K562 (cell line): ENCODE results near the gene PIH1D1. TPM values are rescaled to one million over a fixed set of nuclear protein-coding genes. Genes with fewer than 3 reads are reported as not detected.

Experiments
- BHLHE40 ChIP-seq: IDR thresholded peaks from 2 replicates; pipeline ENCODE4 v1.6.1; 2011; ENCODE audit warnings: low read length, improper control_type of control experiment
- CEBPG ChIP-seq, 3 experiments: fragments of 200-800 bp in 1 of 3; sonication (Bioruptor generic) in 1 of 3; sonication (generic) in 1 of 3; formaldehyde crosslinking in 1 of 3; IDR thresholded peaks in 2 of 3; conservative IDR thresholded peaks in 1 of 3; 2 replicates each; pipeline versions ENCODE4 v1.6.1 to v1.8.0; 2016 to 2022; ENCODE audit warnings: missing compliant biosample characterization in 2 of 3, missing genetic modification characterization in 2 of 3, mild to moderate bottlenecking in 1 of 3, missing genetic modification reagents in 1 of 3
- DMBX1 ChIP-seq: fragments of 250-450 bp; sonication (Bioruptor Pico); IDR thresholded peaks from 2 replicates; pipeline ENCODE4 v1.8.0; 2022; ENCODE audit warnings: inconsistent platforms, mild to moderate bottlenecking, moderate library complexity, borderline replicate concordance
- HMGN3 ChIP-seq: IDR thresholded peaks from 2 replicates; pipeline ENCODE4 v1.6.1; 2011; ENCODE audit warnings: borderline replicate concordance, low read depth, mild to moderate bottlenecking, mixed read lengths, low read length; ENCODE audit not compliant: insufficient read length; ENCODE audit errors: extremely low read depth
- ILK ChIP-seq: fragments of 450-650 bp; IDR thresholded peaks from 2 replicates; pipeline ENCODE4 v1.6.1; 2016; ENCODE audit warnings: missing genetic modification characterization, low read depth, mild to moderate bottlenecking, missing compliant biosample characterization, moderate library complexity, borderline replicate concordance
- KHSRP ChIP-seq: fragments of 450-650 bp; IDR thresholded peaks from 2 replicates; pipeline ENCODE4 v1.6.1; 2017
- MEIS2 ChIP-seq: fragments of 450-650 bp; IDR thresholded peaks from 2 replicates; pipeline ENCODE4 v1.6.1; 2014; ENCODE audit warnings: mild to moderate bottlenecking; ENCODE audit not compliant: partially characterized antibody
- POLR2A ChIP-seq: fragments of 450-650 bp; conservative IDR thresholded peaks from 2 replicates; pipeline ENCODE4 v1.6.1; 2016
- RBBP5 ChIP-seq: fragments of 200-600 bp; sonication (generic); IDR thresholded peaks from 2 replicates; pipeline ENCODE4 v1.6.1; 2012; ENCODE audit warnings: borderline replicate concordance, mild to moderate bottlenecking, low read length, control low read depth, inconsistent platforms; ENCODE audit not compliant: insufficient read depth, poor library complexity, severe bottlenecking
- SAFB2 ChIP-seq: fragments of 200-400 bp; formaldehyde crosslinking; IDR thresholded peaks from 2 replicates; pipeline ENCODE4 v1.6.1; 2018; ENCODE audit warnings: borderline replicate concordance, low read length, low read depth, moderate library complexity; ENCODE audit not compliant: severe bottlenecking
- SMARCC2 ChIP-seq: fragments of 450-650 bp; IDR thresholded peaks from 2 replicates; pipeline ENCODE4 v1.6.1; 2017; ENCODE audit warnings: antibody characterized with exemption, moderate library complexity, mild to moderate bottlenecking, low read depth
- ZKSCAN8 ChIP-seq: fragments of 200-800 bp; sonication (Bioruptor generic); IDR thresholded peaks from 2 replicates; pipeline ENCODE4 v1.6.1; 2016; ENCODE audit warnings: missing genetic modification characterization, missing compliant biosample characterization
- ZNF217 ChIP-seq: sonication (generic); formaldehyde crosslinking; IDR thresholded peaks from 2 replicates; pipeline ENCODE4 v1.8.0; 2022; ENCODE audit warnings: mild to moderate bottlenecking, missing genetic modification reagents
- ZNF76 ChIP-seq: fragments of 250-450 bp; sonication (Bioruptor Pico); IDR thresholded peaks from 2 replicates; pipeline ENCODE4 v1.4.0; 2020; ENCODE audit warnings: mild to moderate bottlenecking, moderate library complexity, borderline replicate concordance
- ZSCAN32 ChIP-seq: fragments of 450-650 bp; formaldehyde crosslinking; IDR thresholded peaks from 2 replicates; pipeline ENCODE4 v1.4.0; 2020; ENCODE audit warnings: mild to moderate bottlenecking, moderate library complexity
- polyA plus RNA-seq, 8 experiments: library from polyadenylated mRNA; depleted of rRNA in 4 of 8; stranded (reverse) in 5 of 8; unstranded in 3 of 8; fragments of >200 nt; fragmentation: Nextera tagmentation in 2 of 8; fragmentation: Illumina TruSeq in 1 of 8; extraction: Ambion mirVana in 2 of 8; extraction: Trizol in 1 of 8; gene quantifications; 2 replicates each; pipeline versions ENCODE4 v1.2.1 to v1.2.3, GENCODE V29; 2011 to 2014; ENCODE audit warnings: inconsistent platforms in 1 of 8, missing spikeins in 1 of 8
- total RNA-seq, 7 experiments: library from RNA; depleted of rRNA in 6 of 7; stranded (reverse); fragments of >200 nt in 6 of 7; fragmentation: Illumina TruSeq in 2 of 7; extraction: Trizol in 2 of 7; gene quantifications; 2 replicates each; pipeline versions ENCODE4 v1.2.1 to v1.2.3, GENCODE V29; 2011 to 2021; ENCODE audit warnings: low replicate concordance in 1 of 7
- TF ChIP-seq, protein P1 (sequence below): fragments of 450-650 bp; IDR thresholded peaks from 2 replicates; pipeline ENCODE4 v1.6.1; 2017; ENCODE audit warnings: antibody characterized with exemption
- TF ChIP-seq, protein P2 (sequence below): sonication (generic); formaldehyde crosslinking; IDR thresholded peaks from 2 replicates; pipeline ENCODE4 v1.8.1; 2022; ENCODE audit warnings: missing genetic modification reagents
- TF ChIP-seq, protein P3 (sequence below), 2 experiments: fragments of 200-800 bp in 1 of 2; sonication (Bioruptor generic) in 1 of 2; sonication (generic) in 1 of 2; formaldehyde crosslinking in 1 of 2; IDR thresholded peaks in 1 of 2; conservative IDR thresholded peaks in 1 of 2; 2 replicates each; pipeline versions ENCODE4 v1.5.0 to v1.6.1; 2016 to 2020; ENCODE audit warnings: missing compliant biosample characterization in 1 of 2, missing genetic modification characterization in 1 of 2, missing genetic modification reagents in 1 of 2
- TF ChIP-seq, protein P4 (sequence below): fragments of 250-450 bp; sonication (Bioruptor Pico); IDR thresholded peaks from 2 replicates; pipeline ENCODE4 v1.9.0; 2021; ENCODE audit warnings: mild to moderate bottlenecking
- TF ChIP-seq, protein P5 (sequence below): sonication (generic); formaldehyde crosslinking; IDR thresholded peaks from 2 replicates; pipeline ENCODE4 v1.8.1; 2023; ENCODE audit warnings: mild to moderate bottlenecking, missing genetic modification reagents

Gene PIH1D1
- total and polyA plus RNA-seq, 9 of the 15 experiments (the other 6 are each of a cell fraction or from before 2014, with no cell fraction given), result 26.5 to 224 (median 137) TPM

DNA sequence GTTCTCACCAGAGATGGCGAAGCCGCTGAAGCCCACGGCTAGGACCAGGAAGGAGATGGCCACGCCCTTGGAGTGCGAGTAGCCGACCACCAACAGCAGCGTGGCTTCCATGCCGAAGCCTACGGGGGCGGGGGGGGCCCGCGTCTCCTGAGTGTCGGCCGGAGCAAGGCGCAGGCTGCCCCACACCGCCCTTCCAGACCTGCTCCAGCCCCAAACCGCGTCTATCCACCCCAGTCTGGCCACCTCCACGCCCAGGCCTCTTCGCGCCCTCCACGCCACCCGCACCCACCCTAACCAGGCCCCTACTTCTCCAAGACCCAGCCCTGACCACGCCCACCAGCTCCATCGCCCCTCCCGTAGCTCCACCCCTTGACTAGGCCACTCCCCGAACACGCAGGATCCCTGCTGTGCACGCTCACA lies 20.3 kb downstream of the PIH1D1 start (continued):
- TF ChIP-seq, protein P1, sequence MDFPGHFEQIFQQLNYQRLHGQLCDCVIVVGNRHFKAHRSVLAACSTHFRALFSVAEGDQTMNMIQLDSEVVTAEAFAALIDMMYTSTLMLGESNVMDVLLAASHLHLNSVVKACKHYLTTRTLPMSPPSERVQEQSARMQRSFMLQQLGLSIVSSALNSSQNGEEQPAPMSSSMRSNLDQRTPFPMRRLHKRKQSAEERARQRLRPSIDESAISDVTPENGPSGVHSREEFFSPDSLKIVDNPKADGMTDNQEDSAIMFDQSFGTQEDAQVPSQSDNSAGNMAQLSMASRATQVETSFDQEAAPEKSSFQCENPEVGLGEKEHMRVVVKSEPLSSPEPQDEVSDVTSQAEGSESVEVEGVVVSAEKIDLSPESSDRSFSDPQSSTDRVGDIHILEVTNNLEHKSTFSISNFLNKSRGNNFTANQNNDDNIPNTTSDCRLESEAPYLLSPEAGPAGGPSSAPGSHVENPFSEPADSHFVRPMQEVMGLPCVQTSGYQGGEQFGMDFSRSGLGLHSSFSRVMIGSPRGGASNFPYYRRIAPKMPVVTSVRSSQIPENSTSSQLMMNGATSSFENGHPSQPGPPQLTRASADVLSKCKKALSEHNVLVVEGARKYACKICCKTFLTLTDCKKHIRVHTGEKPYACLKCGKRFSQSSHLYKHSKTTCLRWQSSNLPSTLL, result no peak
- TF ChIP-seq SMARCC2 (no peak), DMBX1 (CRISPR knock-in tag) (no peak), ZNF217 (no peak), KHSRP (no peak), RBBP5 (no peak), SAFB2 (no peak), BHLHE40 (no peak), HMGN3 (no peak), MEIS2 (no peak), CEBPG (CRISPR knock-in tag; IDR thresholded peaks at IDR 0.05) (no peak), CEBPG (tag; conservative IDR thresholded peaks at IDR 0.05 in 1 of 2, IDR thresholded peaks at IDR 0.05 in 1 of 2) (no peak), ZKSCAN8 (CRISPR knock-in tag) (no peak), ILK (no peak), ZNF76 (CRISPR knock-in tag) (no peak), ZSCAN32 (CRISPR knock-in tag) (no peak), POLR2A (peak; percentile 85)
- TF ChIP-seq, protein P2, sequence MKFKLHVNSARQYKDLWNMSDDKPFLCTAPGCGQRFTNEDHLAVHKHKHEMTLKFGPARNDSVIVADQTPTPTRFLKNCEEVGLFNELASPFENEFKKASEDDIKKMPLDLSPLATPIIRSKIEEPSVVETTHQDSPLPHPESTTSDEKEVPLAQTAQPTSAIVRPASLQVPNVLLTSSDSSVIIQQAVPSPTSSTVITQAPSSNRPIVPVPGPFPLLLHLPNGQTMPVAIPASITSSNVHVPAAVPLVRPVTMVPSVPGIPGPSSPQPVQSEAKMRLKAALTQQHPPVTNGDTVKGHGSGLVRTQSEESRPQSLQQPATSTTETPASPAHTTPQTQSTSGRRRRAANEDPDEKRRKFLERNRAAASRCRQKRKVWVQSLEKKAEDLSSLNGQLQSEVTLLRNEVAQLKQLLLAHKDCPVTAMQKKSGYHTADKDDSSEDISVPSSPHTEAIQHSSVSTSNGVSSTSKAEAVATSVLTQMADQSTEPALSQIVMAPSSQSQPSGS, result no peak
- TF ChIP-seq, protein P3, sequence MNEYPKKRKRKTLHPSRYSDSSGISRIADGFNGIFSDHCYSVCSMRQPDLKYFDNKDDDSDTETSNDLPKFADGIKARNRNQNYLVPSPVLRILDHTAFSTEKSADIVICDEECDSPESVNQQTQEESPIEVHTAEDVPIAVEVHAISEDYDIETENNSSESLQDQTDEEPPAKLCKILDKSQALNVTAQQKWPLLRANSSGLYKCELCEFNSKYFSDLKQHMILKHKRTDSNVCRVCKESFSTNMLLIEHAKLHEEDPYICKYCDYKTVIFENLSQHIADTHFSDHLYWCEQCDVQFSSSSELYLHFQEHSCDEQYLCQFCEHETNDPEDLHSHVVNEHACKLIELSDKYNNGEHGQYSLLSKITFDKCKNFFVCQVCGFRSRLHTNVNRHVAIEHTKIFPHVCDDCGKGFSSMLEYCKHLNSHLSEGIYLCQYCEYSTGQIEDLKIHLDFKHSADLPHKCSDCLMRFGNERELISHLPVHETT (CRISPR knock-in tag; conservative IDR thresholded peaks at IDR 0.05 in 1 of 2, IDR thresholded peaks at IDR 0.05 in 1 of 2), result no peak
- TF ChIP-seq, protein P4, sequence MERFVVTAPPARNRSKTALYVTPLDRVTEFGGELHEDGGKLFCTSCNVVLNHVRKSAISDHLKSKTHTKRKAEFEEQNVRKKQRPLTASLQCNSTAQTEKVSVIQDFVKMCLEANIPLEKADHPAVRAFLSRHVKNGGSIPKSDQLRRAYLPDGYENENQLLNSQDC (CRISPR knock-in tag), result no peak
- TF ChIP-seq, protein P5, sequence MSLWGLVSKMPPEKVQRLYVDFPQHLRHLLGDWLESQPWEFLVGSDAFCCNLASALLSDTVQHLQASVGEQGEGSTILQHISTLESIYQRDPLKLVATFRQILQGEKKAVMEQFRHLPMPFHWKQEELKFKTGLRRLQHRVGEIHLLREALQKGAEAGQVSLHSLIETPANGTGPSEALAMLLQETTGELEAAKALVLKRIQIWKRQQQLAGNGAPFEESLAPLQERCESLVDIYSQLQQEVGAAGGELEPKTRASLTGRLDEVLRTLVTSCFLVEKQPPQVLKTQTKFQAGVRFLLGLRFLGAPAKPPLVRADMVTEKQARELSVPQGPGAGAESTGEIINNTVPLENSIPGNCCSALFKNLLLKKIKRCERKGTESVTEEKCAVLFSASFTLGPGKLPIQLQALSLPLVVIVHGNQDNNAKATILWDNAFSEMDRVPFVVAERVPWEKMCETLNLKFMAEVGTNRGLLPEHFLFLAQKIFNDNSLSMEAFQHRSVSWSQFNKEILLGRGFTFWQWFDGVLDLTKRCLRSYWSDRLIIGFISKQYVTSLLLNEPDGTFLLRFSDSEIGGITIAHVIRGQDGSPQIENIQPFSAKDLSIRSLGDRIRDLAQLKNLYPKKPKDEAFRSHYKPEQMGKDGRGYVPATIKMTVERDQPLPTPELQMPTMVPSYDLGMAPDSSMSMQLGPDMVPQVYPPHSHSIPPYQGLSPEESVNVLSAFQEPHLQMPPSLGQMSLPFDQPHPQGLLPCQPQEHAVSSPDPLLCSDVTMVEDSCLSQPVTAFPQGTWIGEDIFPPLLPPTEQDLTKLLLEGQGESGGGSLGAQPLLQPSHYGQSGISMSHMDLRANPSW, result 0 out of 2 replicates have a peak, but pooled peaks have one; percentile 44
